ENCODE results near the gene CDH22. TPM values are rescaled to one million over a fixed set of nuclear protein-coding genes. Genes with fewer than 3 reads are reported as not detected.

The CDH22 gene
- polyA plus RNA-seq, 1 donor from 2014 or later, result 2.1 TPM

GRCh38 chr20:46255440-46256104 is 52.7 kb downstream of the CDH22 start:
- H3K36me3 ChIP-seq (ENCODE audit: insufficient read depth, low read length), result no peaks in the 10 kb centered on the region
- no peaks in the 10 kb centered on the region for H3K9me2 ChIP-seq (ENCODE audit: insufficient read depth, low read length)
- peaks cover 32% of the 10 kb centered on the region for H3K27me3 ChIP-seq (ENCODE audit: insufficient read depth, low read depth, low read length)
- no peaks in the 10 kb centered on the region for H3K79me2 ChIP-seq (replicated peaks; ENCODE audit: insufficient read depth, low read length)
- no peak overlapping the region for H3K27ac ChIP-seq (ENCODE audit: low read length)
- H3F3A ChIP-seq (ENCODE audit: insufficient read depth, low read length, poor library complexity, severe bottlenecking), result no peaks in the 10 kb centered on the region
- H3K4me2 ChIP-seq (ENCODE audit: low read length), result no peak overlapping the region
- no peak overlapping the region for H3K4me3 ChIP-seq (ENCODE audit: low read length)
- H4K20me1 ChIP-seq (ENCODE audit: insufficient read depth), result no peaks in the 10 kb centered on the region
- no peak overlapping the region for H2AFZ ChIP-seq (ENCODE audit: low read depth, low read length)
- no peak overlapping the region for H3K9ac ChIP-seq (ENCODE audit: low read length)
- H3K9me3 ChIP-seq (ENCODE audit: low read length), result no peaks in the 10 kb centered on the region
- no peak for TF ChIP-seq MXI1 (conservative IDR thresholded peaks at IDR 0.05; ENCODE audit: poor library complexity, severe bottlenecking)
- TF ChIP-seq REST (IDR thresholded peaks at IDR 0.05; ENCODE audit: borderline replicate concordance), result no peak
- TF ChIP-seq TAF1 (IDR thresholded peaks at IDR 0.05; ENCODE audit: low read depth), result no peak
- TF ChIP-seq SMC3 (conservative IDR thresholded peaks at IDR 0.05; ENCODE audit: poor library complexity), result no peak
- no peak for TF ChIP-seq POLR2AphosphoS5 (IDR thresholded peaks at IDR 0.05)
- TF ChIP-seq RAD21 (conservative IDR thresholded peaks at IDR 0.05), result no peak
- TF ChIP-seq EZH2 (IDR thresholded peaks at IDR 0.05; ENCODE audit: borderline replicate concordance, insufficient read depth, low read length, poor library complexity, severe bottlenecking), result no peak
- no peak for TF ChIP-seq EP300 (conservative IDR thresholded peaks at IDR 0.05; ENCODE audit: poor library complexity, severe bottlenecking)
- no peak for TF ChIP-seq CTCF (IDR thresholded peaks at IDR 0.05; ENCODE audit: poor library complexity, severe bottlenecking)

- no peak overlapping the region for H3K9ac ChIP-seq (ENCODE audit: low read length)
- no peaks in the 10 kb centered on the region for H3K9me2 ChIP-seq (ENCODE audit: insufficient read depth, low read length)
- H3K27ac ChIP-seq (ENCODE audit: low read length), result no peak overlapping the region
- no peaks in the 10 kb centered on the region for H4K20me1 ChIP-seq (ENCODE audit: insufficient read depth)
- H3K9me3 ChIP-seq (ENCODE audit: low read length), result no peaks in the 10 kb centered on the region
- TF ChIP-seq CTCF (IDR thresholded peaks at IDR 0.05; ENCODE audit: poor library complexity, severe bottlenecking), result peak; percentile 58
- peak; percentile 44 for TF ChIP-seq SMC3 (conservative IDR thresholded peaks at IDR 0.05; ENCODE audit: poor library complexity)
- TF ChIP-seq RAD21 (conservative IDR thresholded peaks at IDR 0.05), result peak; percentile 31
- TF ChIP-seq REST (IDR thresholded peaks at IDR 0.05; ENCODE audit: borderline replicate concordance), result no peak
- no peaks in the 10 kb centered on the region for H3K79me2 ChIP-seq (replicated peaks; ENCODE audit: insufficient read depth, low read length)
- no peaks in the 10 kb centered on the region for H3F3A ChIP-seq (ENCODE audit: insufficient read depth, low read length, poor library complexity, severe bottlenecking)
- H3K4me3 ChIP-seq (ENCODE audit: low read length), result no peak overlapping the region
- H3K36me3 ChIP-seq (ENCODE audit: insufficient read depth, low read length), result no peaks in the 10 kb centered on the region
- H3K4me2 ChIP-seq (ENCODE audit: low read length), result no peak overlapping the region
- peaks cover 52% of the 10 kb centered on the region for H3K27me3 ChIP-seq (ENCODE audit: insufficient read depth, low read depth, low read length)
- H2AFZ ChIP-seq (ENCODE audit: low read depth, low read length), result no peak overlapping the region
Measured at GRCh38 chr20:46253391-46253790, 54.9 kb downstream of the CDH22 start.

Data from neural cell (in vitro differentiated cells).